ENCODE measurements around the gene TFDP3.

GRCh38 chrX:133232331-133232730, 14.2 kb upstream of the TFDP3 start:
- TF ChIP-seq CTCF (IDR thresholded peaks at IDR 0.05) (no peak), POLR2A (IDR thresholded peaks at IDR 0.05) (no peak)
